OCI-LY7 (cell line): ENCODE measurements around the gene RBMS2. TPM values are rescaled to one million over a fixed set of nuclear protein-coding genes. Genes with fewer than 3 reads are reported as not detected.

Experiments
- BruUV-seq: library from RNA; stranded (reverse); fragments of 400-500 nt; replicated peaks from 2 replicates; lab custom pipeline; 2021; lab: Mats Ljungman, UMichigan
- CTCF ChIA-PET: fragments of 300-600 bp; sonication (Branson Sonifier 250); formaldehyde crosslinking; loops from one replicate; lab custom pipeline; 2022; ENCODE audit warnings: antibody characterized with exemption; ENCODE audit not compliant: unreplicated experiment; lab: Charles Lee
- POLR2A ChIA-PET: fragments of 300-600 bp; sonication (Branson Sonifier 250); formaldehyde crosslinking; loops from one replicate; lab custom pipeline; 2022; ENCODE audit warnings: antibody characterized with exemption; lab: Charles Lee
- DNase-seq: peaks from one replicate; pipeline ENCODE4 v3.0.0-alpha.2; 2015; ENCODE audit warnings: low spot score
- H2AFZ ChIP-seq: fragments of 200-600 bp; sonication (generic), shearing (Covaris generic); 2 replicates; pipeline ENCODE4 v1.6.1; 2014; ENCODE audit warnings: mild to moderate bottlenecking, antibody characterized with exemption, low read length, moderate library complexity
- H3K27ac ChIP-seq: fragments of 200-600 bp; sonication (generic); 2 replicates; pipeline ENCODE4 v1.5.1; 2014; ENCODE audit warnings: mixed run types, low read depth, mild to moderate bottlenecking, moderate library complexity, low read length, inconsistent platforms; ENCODE audit not compliant: poor library complexity, severe bottlenecking
- H3K36me3 ChIP-seq: fragments of 200-600 bp; sonication (generic); 2 replicates; pipeline ENCODE4 v1.6.1; 2014; ENCODE audit warnings: mild to moderate bottlenecking, antibody characterized with exemption, low read length, moderate library complexity, mixed read lengths; ENCODE audit not compliant: insufficient read depth
- H3K4me1 ChIP-seq: fragments of 200-600 bp; sonication (generic); 2 replicates; pipeline ENCODE4 v1.5.1; 2014; ENCODE audit warnings: mild to moderate bottlenecking, low read length; ENCODE audit not compliant: insufficient read depth, poor library complexity, severe bottlenecking
- H3K4me2 ChIP-seq: fragments of 200-600 bp; sonication (generic); 2 replicates; pipeline ENCODE4 v1.6.1; 2014; ENCODE audit warnings: mild to moderate bottlenecking, low read length
- H3K4me3 ChIP-seq: fragments of 200-600 bp; sonication (generic); 2 replicates; pipeline ENCODE4 v1.5.1; 2014; ENCODE audit warnings: mild to moderate bottlenecking, low read depth, low read length; ENCODE audit not compliant: poor library complexity, severe bottlenecking
- H3K79me2 ChIP-seq: fragments of 200-600 bp; sonication (generic); 2 replicates; pipeline ENCODE4 v1.6.1; 2016; ENCODE audit warnings: low read depth, mild to moderate bottlenecking, low read length, moderate library complexity, mixed read lengths; ENCODE audit not compliant: insufficient read depth
- H3K9me2 ChIP-seq: fragments of 200-600 bp; sonication (generic); 2 replicates; pipeline ENCODE4 v1.6.1; 2016; ENCODE audit warnings: mild to moderate bottlenecking, low read length, mixed read lengths; ENCODE audit not compliant: insufficient read depth
- H3K9me3 ChIP-seq: fragments of 200-600 bp; sonication (generic); 2 replicates; pipeline ENCODE4 v1.6.1; 2014; ENCODE audit warnings: mild to moderate bottlenecking, mixed run types, low read length, mixed read lengths
- H4K20me1 ChIP-seq: fragments of 200-600 bp; sonication (generic); 2 replicates; pipeline ENCODE4 v1.6.1; 2014; ENCODE audit warnings: mild to moderate bottlenecking, antibody characterized with exemption, low read length, moderate library complexity, mixed read lengths; ENCODE audit not compliant: insufficient read depth
- CTCF ChIP-seq: fragments of 200-600 bp; sonication (generic); conservative IDR thresholded peaks from 2 replicates; pipeline ENCODE4 v1.5.1; 2014; ENCODE audit warnings: mild to moderate bottlenecking, antibody characterized with exemption, low read length, moderate library complexity, mixed read lengths
- EZH2phosphoT487 ChIP-seq: fragments of 200-600 bp; sonication (generic); IDR thresholded peaks from 2 replicates; pipeline ENCODE4 v1.6.1; 2018; ENCODE audit warnings: low read depth, borderline replicate concordance, mild to moderate bottlenecking, mixed run types, antibody characterized with exemption, low read length, moderate library complexity, mixed read lengths
- intact Hi-C: fragments of 100-400 bp; cut with micrococcal nuclease; formaldehyde crosslinking; loops from one replicate; pipeline ENCODE4 v1.10.0; 2022; ENCODE audit not compliant: unreplicated experiment
- total RNA-seq, 2 experiments: library from RNA; depleted of rRNA in 1 of 2; stranded (reverse); fragments of >200 nt in 1 of 2; shearing (Covaris generic) in 1 of 2; gene quantifications; 2 replicates each; pipeline ENCODE4 v1.2.3, GENCODE V29; 2014 to 2022

Gene RBMS2
- total RNA-seq, 2 experiments from 2014 or later, result 0.27 to 0.32 TPM

- TF ChIP-seq CTCF (no peak), EZH2phosphoT487 (no peak)
- Histone ChIP-seq H3K36me3 (peaks cover 61% of the 10 kb centered on the region), H3K27ac (no peak overlapping the region), H4K20me1 (no peaks in the 10 kb centered on the region), H3K4me3 (no peak overlapping the region), H3K79me2 (no peaks in the 10 kb centered on the region), H2AFZ (no peak overlapping the region), H3K9me3 (no peaks in the 10 kb centered on the region), H3K4me1 (peaks cover 4% of the 10 kb centered on the region), H3K4me2 (no peak overlapping the region), H3K9me2 (no peaks in the 10 kb centered on the region)
- BruUV-seq, result no TSS peak
- no peak for DNase-seq
- POLR2A ChIA-PET, result interaction anchor here (0.6 to 0.7 kb wide), 2 partner anchors 50 to 67 kb away, joined by 3 read pairs; no protein-coding TSS in a partner anchor
- CTCF ChIA-PET, result no interaction called here
- intact Hi-C loops, result no loop called here
Observed at GRCh38 chr12:56596815-56597214, 75.2 kb downstream of the RBMS2 start.

GRCh38 chr12:56599041-56599440 lies 77.4 kb downstream of the RBMS2 start:
- Histone ChIP-seq H3K36me3 (peaks cover 80% of the 10 kb centered on the region), H4K20me1 (no peaks in the 10 kb centered on the region), H3K27ac (no peak overlapping the region), H3K4me3 (no peak overlapping the region), H3K9me3 (no peaks in the 10 kb centered on the region), H2AFZ (no peak overlapping the region), H3K79me2 (no peaks in the 10 kb centered on the region), H3K4me2 (no peak overlapping the region), H3K9me2 (no peaks in the 10 kb centered on the region), H3K4me1 (peaks cover 4% of the 10 kb centered on the region)
- ChIA-PET POLR2A (interaction anchor here (1.0 kb wide), 1 partner anchor 22 kb away, joined by 3 read pairs; no protein-coding TSS in a partner anchor), CTCF (no interaction called here)
- no TSS peak for BruUV-seq
- DNase-seq, result no peak
- intact Hi-C loops, result no loop called here
- TF ChIP-seq EZH2phosphoT487 (no peak), CTCF (no peak)

GRCh38 chr12:56599797-56600196 lies 78.2 kb downstream of the RBMS2 start:
- ChIA-PET POLR2A (interaction anchor here (0.5 to 1.0 kb wide), 2 partner anchors 22 to 814 kb away, joined by 3 to 5 read pairs; no protein-coding TSS in a partner anchor), CTCF (interaction anchor here (1.2 kb wide), 1 partner anchor 37 kb away, joined by 5 read pairs; no protein-coding TSS in a partner anchor)

More at GRCh38 chr12:56599797-56600196, 78.2 kb downstream of the RBMS2 start:
- intact Hi-C loops, result no loop called here
- H3K9me3 ChIP-seq, result no peaks in the 10 kb centered on the region
- H3K4me2 ChIP-seq, result no peak overlapping the region
- H3K4me3 ChIP-seq, result no peak overlapping the region
- no peaks in the 10 kb centered on the region for H3K9me2 ChIP-seq
- H3K4me1 ChIP-seq, result peaks cover 4% of the 10 kb centered on the region
- no peak overlapping the region for H2AFZ ChIP-seq
- no peaks in the 10 kb centered on the region for H4K20me1 ChIP-seq
- no peak overlapping the region for H3K27ac ChIP-seq
- peaks cover 87% of the 10 kb centered on the region for H3K36me3 ChIP-seq
- DNase-seq, result no peak
- BruUV-seq, result no TSS peak
- no peak for TF ChIP-seq CTCF
- no peaks in the 10 kb centered on the region for H3K79me2 ChIP-seq
